SU-DHL-6 (cell line): ENCODE measurements around the gene CST5.
"Not testable (repeated sequence)": the region's sequence is repeated elsewhere in the genome, so short reads cannot be mapped to it uniquely, and the experiment has no call there.

Experiments used
- EZH2phosphoT487 ChIP-seq: fragments of 200-600 bp; sonication (generic), shearing (Covaris generic); conservative IDR thresholded peaks from 2 replicates; pipeline ENCODE4 v1.6.1; 2018; ENCODE audit warnings: mild to moderate bottlenecking, antibody characterized with exemption, low read length, moderate library complexity, mixed read lengths
- TF ChIP-seq, protein P1 (sequence below): fragments of 200-600 bp; sonication (generic); IDR thresholded peaks from one replicate; pipeline ENCODE4 v1.5.1; 2017; ENCODE audit warnings: antibody characterized with exemption, mild to moderate bottlenecking, low read length, moderate library complexity; ENCODE audit not compliant: insufficient read depth, poor library complexity, severe bottlenecking

DNA sequence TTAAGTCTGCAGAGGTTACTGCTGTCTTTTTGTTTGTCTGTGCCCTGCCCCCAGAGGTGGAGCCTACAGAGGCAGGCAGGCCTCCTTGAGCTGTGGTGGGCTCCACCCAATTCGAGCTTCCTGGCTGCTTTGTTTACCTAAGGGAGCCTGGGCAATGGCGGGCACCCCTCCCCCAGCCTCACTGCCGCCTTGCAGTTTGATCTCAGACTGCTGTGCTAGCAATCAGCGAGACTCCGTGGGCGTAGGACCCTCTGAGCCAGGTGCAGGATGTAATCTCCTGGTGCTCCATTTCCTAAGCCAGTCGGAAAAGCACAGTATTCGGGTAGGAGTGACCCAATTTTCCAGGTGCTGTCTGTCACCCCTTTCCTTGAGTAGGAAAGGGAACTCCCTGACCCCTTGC is 22.8 kb upstream of the CST5 start:
- TF ChIP-seq, protein P1, sequence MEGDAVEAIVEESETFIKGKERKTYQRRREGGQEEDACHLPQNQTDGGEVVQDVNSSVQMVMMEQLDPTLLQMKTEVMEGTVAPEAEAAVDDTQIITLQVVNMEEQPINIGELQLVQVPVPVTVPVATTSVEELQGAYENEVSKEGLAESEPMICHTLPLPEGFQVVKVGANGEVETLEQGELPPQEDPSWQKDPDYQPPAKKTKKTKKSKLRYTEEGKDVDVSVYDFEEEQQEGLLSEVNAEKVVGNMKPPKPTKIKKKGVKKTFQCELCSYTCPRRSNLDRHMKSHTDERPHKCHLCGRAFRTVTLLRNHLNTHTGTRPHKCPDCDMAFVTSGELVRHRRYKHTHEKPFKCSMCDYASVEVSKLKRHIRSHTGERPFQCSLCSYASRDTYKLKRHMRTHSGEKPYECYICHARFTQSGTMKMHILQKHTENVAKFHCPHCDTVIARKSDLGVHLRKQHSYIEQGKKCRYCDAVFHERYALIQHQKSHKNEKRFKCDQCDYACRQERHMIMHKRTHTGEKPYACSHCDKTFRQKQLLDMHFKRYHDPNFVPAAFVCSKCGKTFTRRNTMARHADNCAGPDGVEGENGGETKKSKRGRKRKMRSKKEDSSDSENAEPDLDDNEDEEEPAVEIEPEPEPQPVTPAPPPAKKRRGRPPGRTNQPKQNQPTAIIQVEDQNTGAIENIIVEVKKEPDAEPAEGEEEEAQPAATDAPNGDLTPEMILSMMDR = not testable (repeated sequence)
- TF ChIP-seq EZH2phosphoT487 = not testable (repeated sequence)
